GM18502 (cell line): Measurements from ENCODE around the gene LSM8.
"Not testable (repeated sequence)": the region's sequence is repeated elsewhere in the genome, so short reads cannot be mapped to it uniquely, and the experiment has no call there.

Experiments used
- ATAC-seq: cut with Tn5 transposase; IDR thresholded peaks from one replicate; pipeline ENCODE4 v1.9.1; 2021; ENCODE audit warnings: mild to moderate bottlenecking; ENCODE audit not compliant: unreplicated experiment, poor library complexity

Gene LSM8

DNA sequence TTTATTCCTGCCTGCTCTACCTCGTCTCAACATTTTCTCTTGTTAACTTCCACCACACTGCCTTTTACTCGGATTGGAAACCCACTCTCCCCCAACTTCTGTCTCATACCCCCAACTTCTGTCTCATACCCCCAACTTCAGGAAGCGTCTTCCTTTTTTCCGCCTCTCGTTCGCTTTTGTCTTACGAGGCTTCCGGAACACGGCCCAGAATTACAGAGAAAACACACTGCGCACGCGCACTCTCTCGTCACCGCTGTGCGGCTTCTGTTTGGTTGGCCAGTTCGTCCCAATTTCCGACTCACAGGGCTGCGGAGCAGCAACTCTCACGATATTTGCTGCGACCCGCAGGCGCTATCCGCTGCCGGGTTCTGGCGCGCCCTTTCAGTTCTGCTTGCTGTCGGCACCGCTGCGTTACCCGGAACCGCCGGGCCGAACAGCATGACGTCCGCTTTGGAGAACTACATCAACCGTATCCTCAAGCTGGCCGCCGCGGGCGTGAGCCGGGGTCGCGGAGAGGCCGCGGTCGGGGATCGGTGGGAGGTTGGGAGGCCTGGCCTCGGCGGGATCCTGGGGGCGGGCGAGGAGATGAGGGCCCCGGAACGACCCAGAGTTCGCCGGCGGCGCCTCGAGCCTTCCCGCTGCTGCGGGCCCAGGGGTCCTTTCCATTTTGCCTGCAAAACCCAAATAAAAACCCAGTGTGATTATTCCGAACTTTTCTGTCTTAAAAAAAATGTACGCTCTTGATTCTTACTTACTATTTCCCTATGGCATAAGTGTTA, at the start of gene LSM8:
Gene LSM8, plus strand, starts transcription at position 379 of the 779 bp plus-strand sequence. Its CDS starts 60 bp downstream, at position 439.
- ATAC-seq = peak; percentile 97

DNA sequence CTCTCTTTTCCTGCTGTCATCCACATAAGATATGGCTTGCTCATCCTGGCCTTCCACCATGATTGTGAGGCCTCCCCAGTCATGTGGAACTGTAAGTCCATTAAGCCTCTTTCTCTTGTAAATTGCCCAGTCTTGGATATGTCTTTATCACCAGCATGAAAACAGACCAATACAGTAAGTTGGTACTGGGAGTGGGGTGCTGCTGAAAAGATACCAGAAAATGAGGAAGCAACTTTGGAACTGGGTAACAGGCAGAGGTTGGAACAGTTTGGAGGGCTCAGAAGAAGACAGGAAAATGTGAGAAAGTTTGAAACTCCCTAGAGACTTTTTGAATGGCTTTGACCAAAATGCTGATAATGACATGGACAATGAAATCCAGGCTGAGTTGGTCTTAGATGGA, 49.5 kb upstream of the LSM8 start:
- ATAC-seq = not testable (repeated sequence)

GRCh38 chr7:118140468-118140867, 43.5 kb upstream of the LSM8 start:
- ATAC-seq = no peak

GRCh38 chr7:118142012-118142411, 42.0 kb upstream of the LSM8 start:
- no peak for ATAC-seq

GRCh38 chr7:118148930-118149329, 35.0 kb upstream of the LSM8 start:
- peak; percentile 67 for ATAC-seq

GRCh38 chr7:118149394-118149793, 34.6 kb upstream of the LSM8 start:
- ATAC-seq = no peak

GRCh38 chr7:118151671-118152070, 32.3 kb upstream of the LSM8 start:
- no peak for ATAC-seq

GRCh38 chr7:118152149-118152548, 31.8 kb upstream of the LSM8 start:
- ATAC-seq = no peak

- no peak for ATAC-seq
Observed at GRCh38 chr7:118152654-118153053, 31.3 kb upstream of the LSM8 start.

GRCh38 chr7:118153551-118154177, 30.3 kb upstream of the LSM8 start:
- ATAC-seq = peak; percentile 69

DNA sequence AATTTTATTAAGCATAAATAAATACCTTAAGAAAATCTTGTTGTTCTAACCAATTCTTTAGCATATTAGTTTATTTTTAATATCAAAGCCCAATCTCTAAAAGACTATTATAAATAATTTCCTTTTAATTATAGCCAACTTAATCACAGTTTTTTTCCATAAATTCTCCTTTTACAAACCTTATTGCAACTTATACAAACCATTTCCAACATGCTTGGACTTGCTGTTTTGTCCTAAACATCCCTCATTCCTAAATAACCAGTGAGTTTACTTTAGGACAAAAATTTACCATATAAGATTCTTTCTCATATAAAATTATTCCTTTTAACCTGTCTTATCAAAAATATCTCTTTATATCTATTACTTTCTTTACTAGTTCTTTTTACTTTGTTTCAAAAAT, 25.2 kb upstream of the LSM8 start:
- no peak for ATAC-seq

DNA sequence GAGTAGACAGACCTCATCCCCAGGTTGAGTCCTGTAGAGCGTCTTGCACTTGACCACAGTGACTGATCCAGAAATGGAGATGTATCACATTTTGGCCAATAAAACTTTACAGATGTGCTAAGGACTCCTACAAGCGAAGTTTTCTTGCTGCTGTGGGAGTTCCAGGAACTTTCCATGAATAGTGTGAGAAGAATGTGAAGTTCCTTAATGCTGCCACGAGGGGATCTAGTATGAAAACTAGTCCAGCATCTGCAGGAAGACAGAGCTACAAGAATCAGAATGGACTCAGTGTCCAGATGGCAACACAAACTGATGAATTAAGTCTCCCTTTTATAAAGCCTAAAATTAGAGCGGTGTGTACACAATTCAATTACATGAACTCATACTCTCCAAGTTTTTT, 14.8 kb upstream of the LSM8 start:
- ATAC-seq = no peak

DNA sequence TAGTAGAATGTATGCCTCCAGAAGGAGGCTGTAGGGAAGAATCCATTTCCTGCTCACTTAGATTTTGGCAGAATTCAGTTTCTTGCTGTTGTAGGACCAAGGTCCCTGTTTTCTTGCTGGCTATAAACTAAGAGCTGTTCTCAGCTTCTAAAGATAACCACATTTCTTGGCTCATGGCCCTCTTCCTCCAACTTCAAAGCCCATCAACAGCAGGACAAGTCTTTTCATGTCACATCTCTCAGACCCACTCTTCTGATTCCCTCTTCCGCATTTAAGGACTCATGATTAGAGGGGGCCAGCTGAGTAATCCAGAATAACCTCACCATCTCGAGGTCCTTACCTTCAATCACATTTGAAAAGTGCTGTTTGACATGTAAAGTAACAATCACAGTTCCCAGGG, 8.2 kb upstream of the LSM8 start:
- no peak for ATAC-seq

GRCh38 chr7:118179191-118179590, 4.8 kb upstream of the LSM8 start:
- ATAC-seq = no peak

GRCh38 chr7:118182593-118183427, 1.2 kb upstream of the LSM8 start:
- ATAC-seq = no peak

DNA sequence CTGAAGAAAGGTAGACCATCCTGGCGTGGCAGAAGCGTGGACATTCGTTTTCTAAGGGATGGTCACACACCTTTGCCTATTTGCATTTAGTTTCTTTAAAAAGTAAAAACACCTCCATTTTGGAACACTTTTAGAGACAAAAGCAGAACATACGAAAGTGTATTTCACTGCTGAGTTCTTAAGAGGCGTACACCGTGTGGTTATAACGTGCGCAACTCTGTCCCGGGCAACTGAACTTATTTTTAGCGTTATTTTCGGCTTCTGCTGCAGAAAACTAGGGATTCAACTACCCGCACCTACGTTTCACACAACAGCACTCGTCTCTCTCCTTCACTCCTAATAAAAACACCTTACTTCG, 557 bp upstream of the LSM8 start:
- peak; percentile 1 for ATAC-seq

DNA sequence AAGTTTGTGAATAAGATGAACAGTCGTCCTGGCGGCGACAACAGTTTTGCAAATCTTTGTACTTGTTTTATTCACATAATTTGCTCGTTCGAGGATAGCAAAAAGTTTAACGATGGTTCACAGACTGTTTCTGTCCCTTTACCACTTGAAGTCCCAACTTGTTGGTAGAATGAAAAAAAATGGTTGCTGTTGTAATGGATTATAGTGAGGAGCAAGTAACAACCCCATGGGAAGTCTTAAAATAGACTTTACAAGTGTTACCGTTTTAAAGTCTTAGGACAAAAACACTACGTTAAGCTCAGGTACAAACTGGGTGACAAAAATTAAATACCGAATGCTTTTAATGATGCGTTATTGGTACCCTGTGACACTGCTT, 589 bp downstream of the LSM8 start:
- ATAC-seq = no peak

DNA sequence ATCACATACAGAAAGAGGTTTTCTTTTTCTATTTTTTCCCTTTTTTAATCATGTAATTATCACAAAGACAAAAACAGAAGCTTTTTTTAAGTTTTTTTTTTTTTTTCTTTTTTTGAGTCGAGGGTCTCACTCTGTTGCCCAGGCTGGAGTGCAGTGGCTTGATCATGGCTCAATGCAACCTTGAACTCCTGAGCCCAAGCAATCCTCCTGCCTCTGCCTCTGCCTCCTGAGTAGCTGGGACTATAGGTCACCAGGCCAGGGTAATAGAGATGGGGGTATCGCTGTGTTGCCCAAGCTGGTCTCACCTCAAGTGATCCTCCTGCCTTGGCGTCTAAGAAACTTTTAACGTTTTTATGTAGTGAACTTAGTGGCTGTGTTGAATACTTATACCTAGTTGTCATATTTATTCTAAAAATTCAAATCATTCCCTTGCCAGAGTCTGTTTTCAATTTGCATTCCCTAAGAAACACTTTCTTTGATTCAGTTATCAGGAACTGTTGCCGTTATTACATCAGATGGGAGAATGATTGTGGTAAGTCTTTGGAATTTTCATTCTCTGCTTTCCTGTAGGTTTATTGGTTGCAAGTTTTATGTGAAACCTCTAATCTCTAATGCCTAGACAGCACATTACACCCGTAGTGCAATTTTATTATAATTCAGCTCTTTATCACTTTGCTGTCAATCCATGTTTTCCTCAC, 1.3 kb downstream of the LSM8 start:
- ATAC-seq = no peak

DNA sequence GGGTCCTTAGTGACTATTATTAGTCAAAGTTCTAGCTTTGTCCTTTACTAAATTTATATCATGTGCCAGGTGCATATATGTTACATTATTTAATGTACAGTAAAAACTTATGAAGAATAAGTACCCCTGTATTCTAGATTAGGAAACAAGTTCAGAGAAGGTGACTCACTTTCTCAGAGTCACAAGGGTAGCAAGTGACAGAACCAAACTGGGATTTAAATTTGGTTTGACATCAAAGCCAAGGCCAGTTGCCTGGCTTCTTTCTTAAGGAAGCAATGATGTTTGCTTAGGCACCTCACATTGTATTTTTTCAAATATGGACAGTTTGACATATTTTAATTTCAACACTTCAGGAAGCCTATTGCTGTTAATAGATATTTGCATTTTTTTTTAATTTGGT, 2.5 kb downstream of the LSM8 start:
- no peak for ATAC-seq

GRCh38 chr7:118194571-118194970, 10.6 kb downstream of the LSM8 start:
- no peak for ATAC-seq
